Astrocyte (in vitro differentiated cells and primary cell): ENCODE results near the gene GOLGA6A. TPM values are rescaled to one million over a fixed set of nuclear protein-coding genes. Genes with fewer than 3 reads are reported as not detected.

ENCODE experiments used
- DNase-seq: peaks from one replicate; pipeline ENCODE4 v3.0.0-alpha.2; 2010; ENCODE audit warnings: low read depth
- FAIRE-seq: peaks from 2 replicates; lab custom pipeline; 2011; peaks lifted over from hg19 to GRCh38; lab: Jason Lieb, UNC
- H2AFZ ChIP-seq: 2 replicates; pipeline ENCODE4 v1.6.0; 2012; ENCODE audit warnings: low read depth, low read length, inconsistent platforms
- H3K27ac ChIP-seq: 2 replicates; pipeline ENCODE4 v1.5.1; 2011; ENCODE audit warnings: low read depth, low read length, inconsistent platforms
- H3K27me3 ChIP-seq: 2 replicates; pipeline ENCODE4 v1.6.0; 2011; ENCODE audit warnings: low read length, inconsistent platforms; ENCODE audit not compliant: insufficient read depth
- H3K36me3 ChIP-seq: 2 replicates; pipeline ENCODE4 v1.5.1; 2011; ENCODE audit warnings: low read length, inconsistent platforms; ENCODE audit not compliant: insufficient read depth
- H3K4me1 ChIP-seq: 2 replicates; pipeline ENCODE4 v1.5.1; 2011; ENCODE audit warnings: low read length, inconsistent platforms; ENCODE audit not compliant: insufficient read depth
- H3K4me2 ChIP-seq: 2 replicates; pipeline ENCODE4 v1.6.0; 2012; ENCODE audit warnings: low read length, inconsistent platforms
- H3K4me3 ChIP-seq: 2 replicates; pipeline ENCODE4 v1.5.1; 2011; ENCODE audit warnings: low read depth, mild to moderate bottlenecking, low read length, inconsistent platforms; ENCODE audit not compliant: insufficient read depth
- H3K79me2 ChIP-seq: 2 replicates; pipeline ENCODE4 v1.6.0; 2012; ENCODE audit warnings: mild to moderate bottlenecking, low read length, inconsistent platforms; ENCODE audit not compliant: insufficient read depth
- H3K9ac ChIP-seq: 2 replicates; pipeline ENCODE4 v1.6.0; 2012; ENCODE audit warnings: mild to moderate bottlenecking, low read length, inconsistent platforms
- H3K9me3 ChIP-seq: 2 replicates; pipeline ENCODE4 v1.5.1; 2012; ENCODE audit warnings: low read depth, mild to moderate bottlenecking, low read length, inconsistent platforms; ENCODE audit not compliant: insufficient read depth
- H4K20me1 ChIP-seq: 2 replicates; pipeline ENCODE4 v1.6.0; 2012; ENCODE audit warnings: low read length, inconsistent platforms; ENCODE audit not compliant: insufficient read depth
- H3K27ac Mint-ChIP-seq: one replicate; pipeline ENCODE4 v1.8.0; 2021; ENCODE audit warnings: mild to moderate bottlenecking, mixed read lengths; ENCODE audit not compliant: unreplicated experiment
- H3K27me3 Mint-ChIP-seq: one replicate; pipeline ENCODE4 v1.8.0; 2021; ENCODE audit warnings: low read depth, mixed read lengths; ENCODE audit not compliant: unreplicated experiment
- H3K36me3 Mint-ChIP-seq: one replicate; pipeline ENCODE4 v1.8.0; 2021; ENCODE audit warnings: low read depth, mixed read lengths; ENCODE audit not compliant: unreplicated experiment
- H3K4me1 Mint-ChIP-seq: one replicate; pipeline ENCODE4 v1.8.0; 2021; ENCODE audit warnings: low read depth, mixed read lengths; ENCODE audit not compliant: unreplicated experiment
- H3K4me3 Mint-ChIP-seq: one replicate; pipeline ENCODE4 v1.8.0; 2021; ENCODE audit warnings: mild to moderate bottlenecking, moderate library complexity, mixed read lengths; ENCODE audit not compliant: unreplicated experiment
- H3K9me3 Mint-ChIP-seq: one replicate; pipeline ENCODE4 v1.8.0; 2021; ENCODE audit warnings: mild to moderate bottlenecking, mixed read lengths; ENCODE audit not compliant: unreplicated experiment
- EZH2 ChIP-seq: IDR thresholded peaks from 2 replicates; pipeline ENCODE4 v1.6.1; 2012; ENCODE audit warnings: mild to moderate bottlenecking, low read length, inconsistent platforms; ENCODE audit not compliant: insufficient read depth
- total RNA-seq: library from RNA; stranded (reverse); gene quantifications from 2 replicates; pipeline ENCODE4 v1.2.1, GENCODE V29; 2021
- TF ChIP-seq, protein P1 (sequence below): IDR thresholded peaks from 2 replicates; pipeline ENCODE4 v1.5.1; 2011; ENCODE audit warnings: low read depth, mild to moderate bottlenecking, inconsistent platforms, low read length, moderate library complexity; ENCODE audit not compliant: insufficient read depth

Gene GOLGA6A
- total RNA-seq, 1 donor from 2014 or later = 0.30 TPM

DNA sequence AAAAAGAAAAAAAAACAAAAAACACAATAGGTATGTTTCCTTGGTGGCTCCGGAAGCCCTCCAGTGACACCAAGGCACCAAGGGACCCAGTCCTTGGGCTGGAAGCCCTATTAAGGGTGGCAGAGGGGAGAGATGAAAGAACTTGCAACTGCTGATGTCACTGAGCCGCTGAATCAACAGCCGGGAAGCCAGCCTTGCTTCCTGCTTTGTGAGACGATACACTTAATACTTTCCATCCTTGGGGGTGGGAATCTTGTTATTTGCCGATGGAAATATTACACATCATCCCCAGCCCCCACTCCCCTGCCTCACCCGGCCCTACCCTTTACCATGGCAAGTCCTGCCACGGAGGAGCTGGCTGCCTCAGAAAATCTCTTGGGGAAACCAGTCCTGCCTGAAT is 42.4 kb upstream of the GOLGA6A start:
- DNase-seq (no peak), FAIRE-seq (no peak)
- Histone ChIP-seq H3K9me3 (no peaks in the 10 kb centered on the region), H3K36me3 (no peaks in the 10 kb centered on the region), H3K79me2 (no peaks in the 10 kb centered on the region), H4K20me1 (no peaks in the 10 kb centered on the region), H2AFZ (no peak overlapping the region), H3K4me1 (peaks cover 11% of the 10 kb centered on the region), H3K9ac (no peak overlapping the region), H3K27ac (no peak overlapping the region), H3K4me2 (no peak overlapping the region), H3K4me3 (no peak overlapping the region), H3K27me3 (peaks cover 53% of the 10 kb centered on the region)
- Mint-ChIP-seq H3K4me1 (peaks cover 2% of the 10 kb centered on the region), H3K36me3 (no peaks in the 10 kb centered on the region), H3K9me3 (peaks cover 4% of the 10 kb centered on the region), H3K27ac (no peak overlapping the region), H3K4me3 (no peak overlapping the region), H3K27me3 (peaks cover 60% of the 10 kb centered on the region)
- TF ChIP-seq EZH2 = no peak
- TF ChIP-seq, protein P1, sequence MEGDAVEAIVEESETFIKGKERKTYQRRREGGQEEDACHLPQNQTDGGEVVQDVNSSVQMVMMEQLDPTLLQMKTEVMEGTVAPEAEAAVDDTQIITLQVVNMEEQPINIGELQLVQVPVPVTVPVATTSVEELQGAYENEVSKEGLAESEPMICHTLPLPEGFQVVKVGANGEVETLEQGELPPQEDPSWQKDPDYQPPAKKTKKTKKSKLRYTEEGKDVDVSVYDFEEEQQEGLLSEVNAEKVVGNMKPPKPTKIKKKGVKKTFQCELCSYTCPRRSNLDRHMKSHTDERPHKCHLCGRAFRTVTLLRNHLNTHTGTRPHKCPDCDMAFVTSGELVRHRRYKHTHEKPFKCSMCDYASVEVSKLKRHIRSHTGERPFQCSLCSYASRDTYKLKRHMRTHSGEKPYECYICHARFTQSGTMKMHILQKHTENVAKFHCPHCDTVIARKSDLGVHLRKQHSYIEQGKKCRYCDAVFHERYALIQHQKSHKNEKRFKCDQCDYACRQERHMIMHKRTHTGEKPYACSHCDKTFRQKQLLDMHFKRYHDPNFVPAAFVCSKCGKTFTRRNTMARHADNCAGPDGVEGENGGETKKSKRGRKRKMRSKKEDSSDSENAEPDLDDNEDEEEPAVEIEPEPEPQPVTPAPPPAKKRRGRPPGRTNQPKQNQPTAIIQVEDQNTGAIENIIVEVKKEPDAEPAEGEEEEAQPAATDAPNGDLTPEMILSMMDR = no peak

DNA sequence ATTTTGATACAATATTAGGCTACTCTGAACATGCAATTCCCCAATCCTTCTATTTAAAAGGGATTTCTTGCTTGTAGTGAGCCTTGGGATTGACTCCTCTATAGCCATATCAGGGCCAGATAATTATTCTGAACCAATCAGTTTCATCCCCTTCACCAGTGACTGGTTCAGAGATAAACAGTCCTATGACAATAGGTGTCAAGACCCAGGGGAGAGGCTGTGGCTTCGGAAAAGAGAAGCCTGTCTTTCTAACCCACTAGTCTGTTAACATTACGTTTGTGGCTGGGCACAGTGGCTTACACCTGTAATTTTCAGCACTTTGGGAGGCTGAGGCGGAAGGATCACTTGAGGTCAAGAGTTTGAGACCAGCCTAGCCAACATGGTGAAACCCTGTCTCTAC is 41.8 kb upstream of the GOLGA6A start:
- Mint-ChIP-seq H3K27ac (no peak overlapping the region), H3K9me3 (no peaks in the 10 kb centered on the region), H3K4me1 (peaks cover 2% of the 10 kb centered on the region), H3K27me3 (peaks cover 56% of the 10 kb centered on the region), H3K4me3 (no peak overlapping the region), H3K36me3 (no peaks in the 10 kb centered on the region)
- no peak for TF ChIP-seq EZH2
- TF ChIP-seq, protein P1 = no peak
- Histone ChIP-seq H3K9me3 (no peaks in the 10 kb centered on the region), H4K20me1 (no peaks in the 10 kb centered on the region), H3K9ac (no peak overlapping the region), H3K4me2 (no peak overlapping the region), H3K36me3 (no peaks in the 10 kb centered on the region), H2AFZ (no peak overlapping the region), H3K4me1 (peaks cover 6% of the 10 kb centered on the region), H3K4me3 (no peak overlapping the region), H3K27me3 (peaks cover 49% of the 10 kb centered on the region), H3K79me2 (no peaks in the 10 kb centered on the region), H3K27ac (no peak overlapping the region)
- no peak for FAIRE-seq
- no peak for DNase-seq

DNA sequence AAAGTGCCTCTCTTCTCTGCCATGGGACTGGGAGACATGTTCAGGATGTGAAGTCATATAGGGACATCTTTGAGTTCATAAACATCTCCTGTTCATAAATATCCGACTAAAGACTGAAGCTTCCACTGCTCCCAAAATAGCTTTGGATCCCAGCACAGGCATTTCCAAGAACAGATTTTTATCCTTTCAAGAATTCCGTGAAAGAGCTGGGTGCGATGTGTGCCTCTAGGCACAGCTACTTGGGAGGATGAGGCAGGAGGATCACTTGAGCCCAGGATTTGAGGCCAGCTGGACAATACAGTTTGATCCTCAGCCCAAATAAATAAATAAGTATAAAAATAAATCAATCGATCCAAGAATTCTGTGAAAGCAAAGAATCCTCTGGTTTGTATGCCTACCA is 41.3 kb upstream of the GOLGA6A start:
- Mint-ChIP-seq H3K27me3 (peaks cover 53% of the 10 kb centered on the region), H3K4me3 (no peak overlapping the region), H3K36me3 (no peaks in the 10 kb centered on the region), H3K27ac (no peak overlapping the region), H3K9me3 (no peaks in the 10 kb centered on the region), H3K4me1 (peaks cover 2% of the 10 kb centered on the region)
- H3K9me3 ChIP-seq = no peaks in the 10 kb centered on the region
- no peak overlapping the region for H3K9ac ChIP-seq
- H3K36me3 ChIP-seq = no peaks in the 10 kb centered on the region
- no peaks in the 10 kb centered on the region for H4K20me1 ChIP-seq
- no peak overlapping the region for H3K27ac ChIP-seq
- DNase-seq = no peak
- H3K4me2 ChIP-seq = no peak overlapping the region
- no peak for TF ChIP-seq EZH2
- TF ChIP-seq, protein P1 = no peak
- H3K4me1 ChIP-seq = peaks cover 4% of the 10 kb centered on the region
- peaks cover 43% of the 10 kb centered on the region for H3K27me3 ChIP-seq
- H2AFZ ChIP-seq = no peak overlapping the region
- H3K79me2 ChIP-seq = no peaks in the 10 kb centered on the region
- no peak overlapping the region for H3K4me3 ChIP-seq
- no peak for FAIRE-seq
